ENCODE data around the gene SPATA31E1. TPM values are rescaled to one million over a fixed set of nuclear protein-coding genes. Genes with fewer than 3 reads are reported as not detected.
A peak's percentile ranks its signal among the peaks of the same experiment; 100 is the strongest.

SPATA31E1 gene
- total RNA-seq, 1 donor from 2014 or later, result not detected

GRCh38 chr9:87880116-87880515 is 2.6 kb upstream of the SPATA31E1 start:
- TF ChIP-seq POLR2A (IDR thresholded peaks at IDR 0.05) (no peak), POLR2AphosphoS5 (IDR thresholded peaks at IDR 0.05; ENCODE audit: insufficient read depth in 1 of 2, low read depth in 1 of 2) (no peak), CTCF (IDR thresholded peaks at IDR 0.05) (no peak)

GRCh38 chr9:87880683-87881082 is 2.0 kb upstream of the SPATA31E1 start:
- H3K4me3 ChIP-seq, result no peak overlapping the region
- H3K27me3 ChIP-seq, result no peaks in the 10 kb centered on the region
- DNase-seq (ENCODE audit: extremely low spot score in 2 of 2), result peak in 1 of 2 donors; percentile 72
- intact Hi-C loops (cut with DNase I), result no loop called here
- no peaks in the 10 kb centered on the region for H3K36me3 ChIP-seq
- TF ChIP-seq POLR2AphosphoS5 (IDR thresholded peaks at IDR 0.05; ENCODE audit: insufficient read depth in 1 of 2, low read depth in 1 of 2), result no peak
- TF ChIP-seq CTCF (IDR thresholded peaks at IDR 0.05), result no peak
- TF ChIP-seq POLR2A (IDR thresholded peaks at IDR 0.05), result no peak
- H3K9me3 ChIP-seq, result no peaks in the 10 kb centered on the region
- no peaks in the 10 kb centered on the region for H3K4me1 ChIP-seq
- H3K27ac ChIP-seq, result no peak overlapping the region

More at GRCh38 chr9:87880116-87880515, 2.6 kb upstream of the SPATA31E1 start:
- Histone ChIP-seq H3K27me3 (no peaks in the 10 kb centered on the region), H3K9me3 (no peaks in the 10 kb centered on the region), H3K4me3 (no peak overlapping the region), H3K36me3 (no peaks in the 10 kb centered on the region), H3K27ac (no peak overlapping the region), H3K4me1 (no peaks in the 10 kb centered on the region)
- DNase-seq (ENCODE audit: extremely low spot score in 2 of 2), result no peak
- intact Hi-C loops (cut with DNase I), result no loop called here

- Histone ChIP-seq H3K36me3 (no peaks in the 10 kb centered on the region), H3K4me1 (no peaks in the 10 kb centered on the region), H3K4me3 (no peak overlapping the region), H3K27me3 (no peaks in the 10 kb centered on the region), H3K27ac (no peak overlapping the region), H3K9me3 (no peaks in the 10 kb centered on the region)
- DNase-seq (ENCODE audit: extremely low spot score in 2 of 2), result peak in 1 of 2 donors; percentile 84
- intact Hi-C loops (cut with DNase I), result no loop called here
- TF ChIP-seq POLR2AphosphoS5 (IDR thresholded peaks at IDR 0.05; ENCODE audit: insufficient read depth in 1 of 2, low read depth in 1 of 2) (no peak), POLR2A (IDR thresholded peaks at IDR 0.05) (no peak), CTCF (IDR thresholded peaks at IDR 0.05) (no peak)
Measured at GRCh38 chr9:87883274-87883673, 597 bp downstream of the SPATA31E1 start.

GRCh38 chr9:87883990-87884389 is 1.3 kb downstream of the SPATA31E1 start:
- no peak overlapping the region for H3K4me3 ChIP-seq
- H3K9me3 ChIP-seq, result no peaks in the 10 kb centered on the region
- intact Hi-C loops (cut with DNase I), result no loop called here
- no peak overlapping the region for H3K27ac ChIP-seq
- TF ChIP-seq CTCF (IDR thresholded peaks at IDR 0.05), result no peak
- no peak for TF ChIP-seq POLR2AphosphoS5 (IDR thresholded peaks at IDR 0.05; ENCODE audit: insufficient read depth in 1 of 2, low read depth in 1 of 2)
- TF ChIP-seq POLR2A (IDR thresholded peaks at IDR 0.05), result no peak
- no peaks in the 10 kb centered on the region for H3K27me3 ChIP-seq
- H3K4me1 ChIP-seq, result no peaks in the 10 kb centered on the region
- H3K36me3 ChIP-seq, result no peaks in the 10 kb centered on the region
- DNase-seq (ENCODE audit: extremely low spot score in 2 of 2), result peak in 1 of 2 donors; percentile 75

GRCh38 chr9:87884578-87885459 is 2.1 kb downstream of the SPATA31E1 start:
- Histone ChIP-seq H3K27me3 (no peaks in the 10 kb centered on the region), H3K36me3 (no peaks in the 10 kb centered on the region), H3K4me3 (no peak overlapping the region), H3K4me1 (no peaks in the 10 kb centered on the region), H3K9me3 (no peaks in the 10 kb centered on the region), H3K27ac (no peak overlapping the region)
- intact Hi-C loops (cut with DNase I), result no loop called here
- DNase-seq (ENCODE audit: extremely low spot score in 2 of 2), result peak; percentile 69 to 87
- no peak for TF ChIP-seq POLR2A (IDR thresholded peaks at IDR 0.05)
- TF ChIP-seq POLR2AphosphoS5 (IDR thresholded peaks at IDR 0.05; ENCODE audit: insufficient read depth in 1 of 2, low read depth in 1 of 2), result no peak
- no peak for TF ChIP-seq CTCF (IDR thresholded peaks at IDR 0.05)
